ENCODE results near the gene OTP. TPM values are rescaled to one million over a fixed set of nuclear protein-coding genes. Genes with fewer than 3 reads are reported as not detected.

OTP gene
- total RNA-seq, 1 experiment from 2014 or later, result not detected

- Histone ChIP-seq H3K27ac (ENCODE audit: low read depth, low read length, poor library complexity, severe bottlenecking) (no peak overlapping the region), H3K9me3 (ENCODE audit: low read depth, low read length, poor library complexity, severe bottlenecking) (no peaks in the 10 kb centered on the region), H3K36me3 (ENCODE audit: insufficient read depth, low read length, poor library complexity, severe bottlenecking) (no peaks in the 10 kb centered on the region), H3K4me1 (ENCODE audit: insufficient read depth, low read length, poor library complexity, severe bottlenecking) (no peaks in the 10 kb centered on the region), H3K4me3 (ENCODE audit: low read depth, low read length, poor library complexity, severe bottlenecking) (no peak overlapping the region), H3K27me3 (replicated peaks; ENCODE audit: insufficient read depth, low read depth, low read length, poor library complexity) (peaks cover 91% of the 10 kb centered on the region)
- intact Hi-C loops (cut with micrococcal nuclease; ENCODE audit: unreplicated experiment), result no loop called here
- BruUV-seq (replicated peaks), result no TSS peak
- no peak for TF ChIP-seq CTCF (conservative IDR thresholded peaks at IDR 0.05; ENCODE audit: low read depth, low read length)
- no peak for TF ChIP-seq EZH2 (IDR thresholded peaks at IDR 0.05; ENCODE audit: borderline replicate concordance, low read depth, low read length, poor library complexity, severe bottlenecking)
- ChIA-PET POLR2A (ENCODE audit: low non-redundant PET) (no interaction called here), CTCF (no interaction called here)
- no peak for DNase-seq (ENCODE audit: low spot score)
These were observed 15.2 kb downstream of the OTP start for GRCh38 chr5:77623203-77623740.

GRCh38 chr5:77621440-77621839 lies 17.1 kb downstream of the OTP start:
- intact Hi-C loops (cut with micrococcal nuclease; ENCODE audit: unreplicated experiment), result no loop called here
- no peak for DNase-seq (ENCODE audit: low spot score)
- H3K36me3 ChIP-seq (ENCODE audit: insufficient read depth, low read length, poor library complexity, severe bottlenecking), result no peaks in the 10 kb centered on the region
- H3K4me1 ChIP-seq (ENCODE audit: insufficient read depth, low read length, poor library complexity, severe bottlenecking), result no peaks in the 10 kb centered on the region
- H3K4me3 ChIP-seq (ENCODE audit: low read depth, low read length, poor library complexity, severe bottlenecking), result no peak overlapping the region
- H3K27me3 ChIP-seq (replicated peaks; ENCODE audit: insufficient read depth, low read depth, low read length, poor library complexity), result peaks cover 87% of the 10 kb centered on the region
- no peak for TF ChIP-seq EZH2 (IDR thresholded peaks at IDR 0.05; ENCODE audit: borderline replicate concordance, low read depth, low read length, poor library complexity, severe bottlenecking)
- no peak for TF ChIP-seq CTCF (conservative IDR thresholded peaks at IDR 0.05; ENCODE audit: low read depth, low read length)
- no peak overlapping the region for H3K27ac ChIP-seq (ENCODE audit: low read depth, low read length, poor library complexity, severe bottlenecking)
- H3K9me3 ChIP-seq (ENCODE audit: low read depth, low read length, poor library complexity, severe bottlenecking), result no peaks in the 10 kb centered on the region
- ChIA-PET POLR2A (ENCODE audit: low non-redundant PET) (no interaction called here), CTCF (no interaction called here)
- BruUV-seq (replicated peaks), result no TSS peak

GRCh38 chr5:77620405-77620804 lies 18.1 kb downstream of the OTP start:
- Histone ChIP-seq H3K4me1 (ENCODE audit: insufficient read depth, low read length, poor library complexity, severe bottlenecking) (no peaks in the 10 kb centered on the region), H3K27ac (ENCODE audit: low read depth, low read length, poor library complexity, severe bottlenecking) (no peak overlapping the region), H3K36me3 (ENCODE audit: insufficient read depth, low read length, poor library complexity, severe bottlenecking) (no peaks in the 10 kb centered on the region), H3K27me3 (replicated peaks; ENCODE audit: insufficient read depth, low read depth, low read length, poor library complexity) (peaks cover 77% of the 10 kb centered on the region), H3K4me3 (ENCODE audit: low read depth, low read length, poor library complexity, severe bottlenecking) (no peak overlapping the region), H3K9me3 (ENCODE audit: low read depth, low read length, poor library complexity, severe bottlenecking) (no peaks in the 10 kb centered on the region)
- DNase-seq (ENCODE audit: low spot score), result no peak
- intact Hi-C loops (cut with micrococcal nuclease; ENCODE audit: unreplicated experiment), result no loop called here
- BruUV-seq (replicated peaks), result no TSS peak
- ChIA-PET CTCF (interaction anchor here (0.6 kb wide), 1 partner anchor 11 kb away, joined by 3 read pairs; no protein-coding TSS in a partner anchor), POLR2A (ENCODE audit: low non-redundant PET) (no interaction called here)
- TF ChIP-seq EZH2 (IDR thresholded peaks at IDR 0.05; ENCODE audit: borderline replicate concordance, low read depth, low read length, poor library complexity, severe bottlenecking), result no peak
- no peak for TF ChIP-seq CTCF (conservative IDR thresholded peaks at IDR 0.05; ENCODE audit: low read depth, low read length)

All from A673 (cell line).